Neural progenitor cell (in vitro differentiated cells): ENCODE results near the gene NCKAP5. TPM values are rescaled to one million over a fixed set of nuclear protein-coding genes. Genes with fewer than 3 reads are reported as not detected.

ENCODE experiments used
- DNase-seq: peaks from one replicate; pipeline ENCODE4 v3.0.0-alpha.2; 2016; ENCODE audit warnings: low spot score
- H2AFZ ChIP-seq: fragments of 200-600 bp; sonication (generic); replicated peaks from 2 replicates; pipeline ENCODE4 v1.6.1; 2016; ENCODE audit warnings: antibody characterized with exemption
- H3F3A ChIP-seq: fragments of 200-600 bp; sonication (generic); 2 replicates; pipeline ENCODE4 v1.6.1; 2016; ENCODE audit warnings: antibody characterized with exemption, low read depth
- H3K27ac ChIP-seq: fragments of 200-600 bp; sonication (generic); 2 replicates; pipeline ENCODE4 v1.5.1; 2016; ENCODE audit warnings: mild to moderate bottlenecking
- H3K27me3 ChIP-seq: fragments of 200-600 bp; sonication (generic); 2 replicates; pipeline ENCODE4 v1.6.1; 2016; ENCODE audit warnings: mild to moderate bottlenecking, moderate library complexity
- H3K36me3 ChIP-seq: fragments of 200-600 bp; sonication (generic); 2 replicates; pipeline ENCODE4 v1.5.1; 2016
- H3K4me1 ChIP-seq: fragments of 200-600 bp; sonication (generic); 2 replicates; pipeline ENCODE4 v1.6.1; 2016; ENCODE audit warnings: mixed run types
- H3K4me2 ChIP-seq: fragments of 200-600 bp; sonication (generic); 2 replicates; pipeline ENCODE4 v1.6.1; 2016
- H3K4me3 ChIP-seq: fragments of 200-600 bp; sonication (generic); 2 replicates; pipeline ENCODE4 v1.5.1; 2016
- H3K79me2 ChIP-seq: fragments of 200-600 bp; sonication (generic); 2 replicates; pipeline ENCODE4 v1.6.1; 2016; ENCODE audit warnings: low read depth
- H3K9ac ChIP-seq: fragments of 200-600 bp; sonication (generic); 2 replicates; pipeline ENCODE4 v1.6.1; 2016
- H3K9me3 ChIP-seq: fragments of 200-600 bp; sonication (generic); 2 replicates; pipeline ENCODE4 v1.5.1; 2016; ENCODE audit warnings: low read depth
- H4K20me1 ChIP-seq: fragments of 200-600 bp; sonication (generic); 2 replicates; pipeline ENCODE4 v1.6.1; 2016; ENCODE audit warnings: low read depth
- H3K27ac Mint-ChIP-seq: 3 replicates; pipeline ENCODE4 v1.8.0; 2021; ENCODE audit warnings: mixed read lengths
- H3K27me3 Mint-ChIP-seq: 2 replicates; pipeline ENCODE4 v1.8.0; 2022; ENCODE audit warnings: low read depth, mild to moderate bottlenecking, inconsistent platforms, moderate library complexity, mixed read lengths; ENCODE audit not compliant: insufficient read depth
- H3K36me3 Mint-ChIP-seq: 3 replicates; pipeline ENCODE4 v1.8.0; 2021; ENCODE audit warnings: mixed read lengths
- H3K4me1 Mint-ChIP-seq: 3 replicates; pipeline ENCODE4 v1.8.0; 2021; ENCODE audit warnings: mixed read lengths
- H3K4me3 Mint-ChIP-seq: 3 replicates; pipeline ENCODE4 v1.8.0; 2021; ENCODE audit warnings: mild to moderate bottlenecking, moderate library complexity, mixed read lengths
- H3K9me3 Mint-ChIP-seq: 3 replicates; pipeline ENCODE4 v1.8.0; 2020; ENCODE audit warnings: mixed read lengths
- EZH2 ChIP-seq: fragments of 200-600 bp; sonication (generic); IDR thresholded peaks from 2 replicates; pipeline ENCODE4 v1.6.1; 2017; ENCODE audit warnings: antibody characterized with exemption, mild to moderate bottlenecking, moderate library complexity
- EZH2phosphoT487 ChIP-seq: fragments of 200-600 bp; sonication (generic); IDR thresholded peaks from 2 replicates; pipeline ENCODE4 v1.6.1; 2017; ENCODE audit warnings: antibody characterized with exemption
- total RNA-seq: library from RNA; depleted of rRNA; stranded (reverse); fragments of >200 nt; gene quantifications from 2 replicates; pipeline ENCODE4 v1.2.3, GENCODE V29; 2015; ENCODE audit warnings: low replicate concordance
- TF ChIP-seq, protein P1 (sequence below): fragments of 200-600 bp; sonication (generic); IDR thresholded peaks from 2 replicates; pipeline ENCODE4 v1.5.1; 2017; ENCODE audit warnings: antibody characterized with exemption, mild to moderate bottlenecking

NCKAP5 gene
- total RNA-seq, 1 donor from 2014 or later = 0.47 TPM

- H2AFZ ChIP-seq = no peak overlapping the region
- H3K4me3 ChIP-seq = no peak overlapping the region
- H3K9me3 ChIP-seq = no peaks in the 10 kb centered on the region
- peaks cover 2% of the 10 kb centered on the region for H3K27me3 Mint-ChIP-seq
- no peak overlapping the region for H3K27ac ChIP-seq
- peaks cover 59% of the 10 kb centered on the region for H3K4me1 Mint-ChIP-seq
- no peaks in the 10 kb centered on the region for H3K27me3 ChIP-seq
- no peaks in the 10 kb centered on the region for H3K79me2 ChIP-seq
- H3F3A ChIP-seq = peaks cover 12% of the 10 kb centered on the region
- peaks cover 3% of the 10 kb centered on the region for H3K9me3 Mint-ChIP-seq
- H3K27ac Mint-ChIP-seq = peak overlapping the region; percentile 55
- peaks cover 24% of the 10 kb centered on the region for H3K4me1 ChIP-seq
- H4K20me1 ChIP-seq = no peaks in the 10 kb centered on the region
- H3K9ac ChIP-seq = no peak overlapping the region
- no peak overlapping the region for H3K4me3 Mint-ChIP-seq
- H3K4me2 ChIP-seq = no peak overlapping the region
- H3K36me3 Mint-ChIP-seq = no peaks in the 10 kb centered on the region
- no peaks in the 10 kb centered on the region for H3K36me3 ChIP-seq
- DNase-seq = no peak
- no peak for TF ChIP-seq EZH2
- TF ChIP-seq EZH2phosphoT487 = no peak
- TF ChIP-seq, protein P1, sequence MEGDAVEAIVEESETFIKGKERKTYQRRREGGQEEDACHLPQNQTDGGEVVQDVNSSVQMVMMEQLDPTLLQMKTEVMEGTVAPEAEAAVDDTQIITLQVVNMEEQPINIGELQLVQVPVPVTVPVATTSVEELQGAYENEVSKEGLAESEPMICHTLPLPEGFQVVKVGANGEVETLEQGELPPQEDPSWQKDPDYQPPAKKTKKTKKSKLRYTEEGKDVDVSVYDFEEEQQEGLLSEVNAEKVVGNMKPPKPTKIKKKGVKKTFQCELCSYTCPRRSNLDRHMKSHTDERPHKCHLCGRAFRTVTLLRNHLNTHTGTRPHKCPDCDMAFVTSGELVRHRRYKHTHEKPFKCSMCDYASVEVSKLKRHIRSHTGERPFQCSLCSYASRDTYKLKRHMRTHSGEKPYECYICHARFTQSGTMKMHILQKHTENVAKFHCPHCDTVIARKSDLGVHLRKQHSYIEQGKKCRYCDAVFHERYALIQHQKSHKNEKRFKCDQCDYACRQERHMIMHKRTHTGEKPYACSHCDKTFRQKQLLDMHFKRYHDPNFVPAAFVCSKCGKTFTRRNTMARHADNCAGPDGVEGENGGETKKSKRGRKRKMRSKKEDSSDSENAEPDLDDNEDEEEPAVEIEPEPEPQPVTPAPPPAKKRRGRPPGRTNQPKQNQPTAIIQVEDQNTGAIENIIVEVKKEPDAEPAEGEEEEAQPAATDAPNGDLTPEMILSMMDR = no peak
Measured at GRCh38 chr2:133424876-133425275, 143.4 kb downstream of the NCKAP5 start.

DNA sequence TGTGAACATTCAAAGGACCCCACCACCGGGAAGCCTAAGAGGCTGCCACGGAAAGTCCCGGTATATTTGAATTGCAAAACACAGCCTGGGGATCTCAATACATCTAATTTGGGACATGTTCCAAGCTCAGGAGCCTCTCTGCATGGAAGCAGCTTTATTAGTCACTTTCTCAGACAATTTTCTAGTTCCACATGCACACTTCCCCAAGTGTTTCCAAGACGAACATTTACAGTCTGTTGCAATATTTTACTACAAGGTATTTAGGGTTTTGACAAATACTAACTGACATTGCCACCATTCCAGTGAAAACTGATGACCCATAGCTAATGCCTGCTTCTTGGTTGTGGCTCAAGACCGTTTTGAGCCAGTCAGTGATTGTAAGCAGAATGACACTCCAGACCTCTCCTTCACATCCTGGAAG, 145.3 kb downstream of the NCKAP5 start:
- H3K27ac ChIP-seq = no peak overlapping the region
- H3K4me2 ChIP-seq = peak overlapping the region; percentile 36
- H3K79me2 ChIP-seq = no peaks in the 10 kb centered on the region
- H2AFZ ChIP-seq = no peak overlapping the region
- H3K9me3 Mint-ChIP-seq = no peaks in the 10 kb centered on the region
- H3K9me3 ChIP-seq = no peaks in the 10 kb centered on the region
- H3K4me3 ChIP-seq = no peak overlapping the region
- no peaks in the 10 kb centered on the region for H3K36me3 ChIP-seq
- no peaks in the 10 kb centered on the region for H3K27me3 ChIP-seq
- H3K9ac ChIP-seq = no peak overlapping the region
- TF ChIP-seq, protein P1 = no peak
- TF ChIP-seq EZH2 (no peak), EZH2phosphoT487 (no peak)
- no peaks in the 10 kb centered on the region for H4K20me1 ChIP-seq
- DNase-seq = no peak
- H3K4me1 Mint-ChIP-seq = peaks cover 76% of the 10 kb centered on the region
- peaks cover 19% of the 10 kb centered on the region for H3F3A ChIP-seq
- peak overlapping the region; percentile 54 for H3K4me3 Mint-ChIP-seq
- H3K4me1 ChIP-seq = peaks cover 36% of the 10 kb centered on the region
- H3K27me3 Mint-ChIP-seq = peaks cover 2% of the 10 kb centered on the region
- H3K36me3 Mint-ChIP-seq = no peaks in the 10 kb centered on the region
- H3K27ac Mint-ChIP-seq = peak overlapping the region; percentile 88

GRCh38 chr2:133421516-133422324, 146.5 kb downstream of the NCKAP5 start:
- Mint-ChIP-seq H3K27ac (peak overlapping the region; percentile 92), H3K4me1 (peaks cover 84% of the 10 kb centered on the region), H3K36me3 (no peaks in the 10 kb centered on the region), H3K4me3 (peak overlapping the region; percentile 16), H3K9me3 (no peaks in the 10 kb centered on the region), H3K27me3 (peaks cover 2% of the 10 kb centered on the region)
- Histone ChIP-seq H3K4me3 (no peak overlapping the region), H2AFZ (no peak overlapping the region), H3K9me3 (no peaks in the 10 kb centered on the region), H3K9ac (no peak overlapping the region), H3K79me2 (no peaks in the 10 kb centered on the region), H4K20me1 (peaks cover 3% of the 10 kb centered on the region), H3K36me3 (no peaks in the 10 kb centered on the region), H3K27me3 (no peaks in the 10 kb centered on the region), H3K4me1 (peaks cover 49% of the 10 kb centered on the region), H3K27ac (no peak overlapping the region), H3K4me2 (peak overlapping the region; percentile 18), H3F3A (peaks cover 28% of the 10 kb centered on the region)
- TF ChIP-seq EZH2 (no peak), EZH2phosphoT487 (no peak)
- TF ChIP-seq, protein P1 = no peak
- peak; percentile 51 for DNase-seq
